ENCODE measurements around the gene LYST. TPM values are rescaled to one million over a fixed set of nuclear protein-coding genes. Genes with fewer than 3 reads are reported as not detected.

LYST gene
- polyA plus RNA-seq, 1 experiment = 6.5 TPM

DNA sequence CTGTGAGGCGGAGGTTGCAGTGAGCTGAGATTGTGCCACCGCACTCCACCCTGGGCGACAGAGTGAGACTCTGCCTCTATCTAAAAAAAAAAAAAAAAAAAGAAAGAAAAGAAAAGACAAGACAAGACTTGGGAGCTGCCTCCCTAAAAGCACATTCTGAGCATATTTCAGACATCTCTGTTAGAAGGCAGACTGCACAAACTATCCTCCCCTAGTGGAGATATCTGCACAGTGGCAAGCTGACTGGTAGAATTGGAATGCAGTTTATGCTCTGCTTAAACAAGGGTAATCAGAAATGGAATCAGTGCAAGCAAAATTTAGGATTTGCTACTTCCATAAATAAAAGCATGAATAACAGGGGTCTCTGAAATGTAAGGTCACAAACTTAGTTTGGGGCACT, 248.9 kb downstream of the LYST start:
- POLR2A ChIA-PET = interaction anchor here (0.7 kb wide), 1 partner anchor 14 kb away, joined by 3 read pairs; no protein-coding TSS in a partner anchor
- H3K27ac ChIP-seq (ENCODE audit: low read depth, low read length) = no peak overlapping the region
- DNase-seq (ENCODE audit: low read depth, low spot score) = peak; percentile 56
- TF ChIP-seq, protein P1, sequence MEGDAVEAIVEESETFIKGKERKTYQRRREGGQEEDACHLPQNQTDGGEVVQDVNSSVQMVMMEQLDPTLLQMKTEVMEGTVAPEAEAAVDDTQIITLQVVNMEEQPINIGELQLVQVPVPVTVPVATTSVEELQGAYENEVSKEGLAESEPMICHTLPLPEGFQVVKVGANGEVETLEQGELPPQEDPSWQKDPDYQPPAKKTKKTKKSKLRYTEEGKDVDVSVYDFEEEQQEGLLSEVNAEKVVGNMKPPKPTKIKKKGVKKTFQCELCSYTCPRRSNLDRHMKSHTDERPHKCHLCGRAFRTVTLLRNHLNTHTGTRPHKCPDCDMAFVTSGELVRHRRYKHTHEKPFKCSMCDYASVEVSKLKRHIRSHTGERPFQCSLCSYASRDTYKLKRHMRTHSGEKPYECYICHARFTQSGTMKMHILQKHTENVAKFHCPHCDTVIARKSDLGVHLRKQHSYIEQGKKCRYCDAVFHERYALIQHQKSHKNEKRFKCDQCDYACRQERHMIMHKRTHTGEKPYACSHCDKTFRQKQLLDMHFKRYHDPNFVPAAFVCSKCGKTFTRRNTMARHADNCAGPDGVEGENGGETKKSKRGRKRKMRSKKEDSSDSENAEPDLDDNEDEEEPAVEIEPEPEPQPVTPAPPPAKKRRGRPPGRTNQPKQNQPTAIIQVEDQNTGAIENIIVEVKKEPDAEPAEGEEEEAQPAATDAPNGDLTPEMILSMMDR (IDR thresholded peaks at IDR 0.05; ENCODE audit: low read depth, low read length) = peak; percentile 82
- no peak overlapping the region for H3K4me3 ChIP-seq (ENCODE audit: low read depth, low read length)
- H3K27me3 ChIP-seq (ENCODE audit: control insufficient read depth, insufficient read depth, low read length) = no peaks in the 10 kb centered on the region
- CTCF ChIA-PET = interaction anchor here (0.6 to 1.5 kb wide), 6 partner anchors 8 to 64 kb away, joined by 4 to 5 read pairs (median 4); no protein-coding TSS in a partner anchor
- H3K9me3 ChIP-seq (ENCODE audit: control insufficient read depth, insufficient read depth, low read length) = no peaks in the 10 kb centered on the region

DNA sequence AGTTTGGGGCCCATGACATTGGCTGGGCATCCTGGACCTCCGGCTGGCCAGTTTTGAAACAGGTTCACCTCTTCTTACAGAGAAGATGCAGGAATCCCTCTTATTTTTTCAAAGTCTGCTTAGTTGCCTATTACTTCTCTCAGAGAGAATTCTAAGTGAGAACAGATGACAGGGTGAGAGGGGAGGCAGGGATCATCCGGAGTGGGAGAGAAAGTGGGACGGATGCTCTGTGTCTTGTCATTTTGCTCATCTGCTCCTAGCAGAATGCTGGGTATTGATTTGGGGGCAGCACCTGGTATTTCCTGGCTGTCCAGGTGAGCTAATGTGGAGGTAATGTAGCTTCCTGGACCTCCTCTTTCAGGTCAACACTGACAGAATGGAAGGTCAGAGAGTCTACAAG, 249.6 kb downstream of the LYST start:
- DNase-seq (ENCODE audit: low read depth, low spot score) = no peak
- TF ChIP-seq, protein P1 (IDR thresholded peaks at IDR 0.05; ENCODE audit: low read depth, low read length) = no peak
- Histone ChIP-seq H3K9me3 (ENCODE audit: control insufficient read depth, insufficient read depth, low read length) (no peaks in the 10 kb centered on the region), H3K27ac (ENCODE audit: low read depth, low read length) (no peak overlapping the region), H3K4me3 (ENCODE audit: low read depth, low read length) (no peak overlapping the region), H3K27me3 (ENCODE audit: control insufficient read depth, insufficient read depth, low read length) (no peaks in the 10 kb centered on the region)
- ChIA-PET CTCF (interaction anchor here (0.6 to 1.5 kb wide), 6 partner anchors 9 to 97 kb away, joined by 3 to 5 read pairs (median 4); no protein-coding TSS in a partner anchor), POLR2A (no interaction called here)

DNA sequence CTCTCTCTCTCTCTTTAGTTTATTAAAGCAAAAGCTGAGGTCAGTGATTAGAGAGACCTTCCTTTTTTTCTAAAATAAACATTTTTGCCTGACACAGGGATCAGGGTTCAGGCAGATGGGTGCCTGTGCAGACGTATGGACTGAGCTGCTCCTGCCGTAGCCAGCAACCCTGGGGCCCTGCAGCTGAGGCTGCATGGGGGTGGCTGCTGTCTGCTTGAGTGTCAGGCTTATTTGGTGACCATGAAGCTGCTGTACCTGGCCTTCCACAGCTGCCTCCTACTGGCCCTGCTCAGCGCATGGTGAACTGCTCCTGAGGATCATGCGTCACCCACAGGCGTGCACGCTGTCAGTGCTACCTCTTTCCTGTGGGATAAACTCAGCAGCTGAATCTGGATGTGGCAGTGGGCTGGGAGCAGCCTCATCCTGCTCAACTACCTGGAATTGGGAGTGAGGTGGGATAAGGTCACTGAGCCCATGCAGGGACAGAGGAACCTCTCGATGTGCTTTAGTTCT, 252.2 kb downstream of the LYST start:
- H3K4me3 ChIP-seq (ENCODE audit: low read depth, low read length) = no peak overlapping the region
- no peaks in the 10 kb centered on the region for H3K9me3 ChIP-seq (ENCODE audit: control insufficient read depth, insufficient read depth, low read length)
- POLR2A ChIA-PET = interaction anchor here (0.5 kb wide), 1 partner anchor 217 kb away, joined by 4 read pairs; no protein-coding TSS in a partner anchor
- CTCF ChIA-PET = interaction anchor here (3.2 kb wide), 1 partner anchor 13 kb away, joined by 18 read pairs; no protein-coding TSS in a partner anchor
- DNase-seq (ENCODE audit: low read depth, low spot score) = no peak
- TF ChIP-seq, protein P1 (IDR thresholded peaks at IDR 0.05; ENCODE audit: low read depth, low read length) = no peak
- no peaks in the 10 kb centered on the region for H3K27me3 ChIP-seq (ENCODE audit: control insufficient read depth, insufficient read depth, low read length)
- no peak overlapping the region for H3K27ac ChIP-seq (ENCODE audit: low read depth, low read length)

DNA sequence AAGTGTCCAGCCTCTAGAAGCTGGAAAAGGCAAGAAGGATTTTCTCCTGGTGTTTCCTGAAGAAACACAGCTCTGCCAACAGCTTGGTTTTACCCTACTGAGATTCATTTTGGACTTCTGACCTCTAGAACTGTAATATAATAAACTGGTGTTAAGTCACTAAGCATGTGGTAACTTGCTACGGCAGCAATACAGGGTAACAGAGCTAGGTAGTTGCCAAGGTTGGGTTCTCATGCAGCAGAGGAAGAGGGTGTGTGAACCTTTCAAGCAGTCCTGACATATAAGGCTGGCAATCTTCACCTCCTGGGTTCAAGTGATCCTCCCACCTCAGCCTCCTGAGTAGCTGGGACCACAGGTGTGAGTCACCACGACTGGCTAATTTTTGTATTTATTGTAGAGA, 253.1 kb downstream of the LYST start:
- H3K4me3 ChIP-seq (ENCODE audit: low read depth, low read length) = no peak overlapping the region
- TF ChIP-seq, protein P1 (IDR thresholded peaks at IDR 0.05; ENCODE audit: low read depth, low read length) = no peak
- POLR2A ChIA-PET = no interaction called here
- no peaks in the 10 kb centered on the region for H3K27me3 ChIP-seq (ENCODE audit: control insufficient read depth, insufficient read depth, low read length)
- H3K27ac ChIP-seq (ENCODE audit: low read depth, low read length) = no peak overlapping the region
- DNase-seq (ENCODE audit: low read depth, low spot score) = no peak
- no peaks in the 10 kb centered on the region for H3K9me3 ChIP-seq (ENCODE audit: control insufficient read depth, insufficient read depth, low read length)
- CTCF ChIA-PET = interaction anchor here (1.0 to 3.2 kb wide), 2 partner anchors 12 to 358 kb away, joined by 7 to 18 read pairs; no protein-coding TSS in a partner anchor

DNA sequence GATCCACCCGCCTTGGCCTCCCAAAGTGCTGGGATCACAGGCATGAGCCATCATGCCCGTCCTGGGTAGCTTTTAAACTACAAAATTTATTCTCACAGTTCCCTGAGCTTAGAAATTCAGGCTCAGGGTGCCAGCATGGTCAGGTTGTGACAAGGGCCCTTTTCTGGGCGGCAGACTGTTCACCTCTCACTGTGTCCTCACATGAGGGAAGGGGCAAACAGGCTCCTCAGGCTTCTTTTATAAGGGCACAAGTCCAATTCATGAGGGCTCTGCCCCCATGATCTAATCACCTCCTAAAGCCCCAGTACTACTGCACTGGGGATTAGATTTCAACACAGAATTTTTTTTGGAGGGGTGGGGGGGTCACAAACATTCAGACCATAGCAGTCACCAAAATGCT, 253.9 kb downstream of the LYST start:
- no peak for DNase-seq (ENCODE audit: low read depth, low spot score)
- TF ChIP-seq, protein P1 (IDR thresholded peaks at IDR 0.05; ENCODE audit: low read depth, low read length) = no peak
- POLR2A ChIA-PET = no interaction called here
- CTCF ChIA-PET = interaction anchor here (3.2 kb wide), 1 partner anchor 11 kb away, joined by 18 read pairs; no protein-coding TSS in a partner anchor
- Histone ChIP-seq H3K9me3 (ENCODE audit: control insufficient read depth, insufficient read depth, low read length) (no peaks in the 10 kb centered on the region), H3K27ac (ENCODE audit: low read depth, low read length) (no peak overlapping the region), H3K4me3 (ENCODE audit: low read depth, low read length) (no peak overlapping the region), H3K27me3 (ENCODE audit: control insufficient read depth, insufficient read depth, low read length) (no peaks in the 10 kb centered on the region)

Measured in AG04450 (cell line).